ENCODE data around the gene PI4KA.

GRCh38 chr22:20863366-20863765 lies 4.8 kb upstream of the PI4KA start:
- TF ChIP-seq CTCF (IDR thresholded peaks at IDR 0.05; ENCODE audit: low read depth, low read length, poor library complexity, severe bottlenecking) (no peak), EZH2phosphoT487 (IDR thresholded peaks at IDR 0.05; ENCODE audit: borderline replicate concordance, low read length) (no peak)
